GM19455 (cell line): ENCODE data around the gene UNC5C.
"Not testable (repeated sequence)": the region's sequence is repeated elsewhere in the genome, so short reads cannot be mapped to it uniquely, and the experiment has no call there.

Experiments
- ATAC-seq: cut with Tn5 transposase; IDR thresholded peaks from one replicate; pipeline ENCODE4 v1.9.1; 2021; ENCODE audit not compliant: unreplicated experiment

Gene UNC5C

GRCh38 chr4:95183656-95184408 lies 364.9 kb downstream of the UNC5C start:
- ATAC-seq = no peak

GRCh38 chr4:95181996-95182306 lies 366.8 kb downstream of the UNC5C start:
- no peak for ATAC-seq

- no peak for ATAC-seq
Observed at GRCh38 chr4:95181243-95181995, 367.4 kb downstream of the UNC5C start.

GRCh38 chr4:95180531-95181242 lies 368.1 kb downstream of the UNC5C start:
- ATAC-seq = no peak

- ATAC-seq = no peak
Observed at GRCh38 chr4:95178938-95179337, 369.8 kb downstream of the UNC5C start.

GRCh38 chr4:95171377-95171776 lies 377.4 kb downstream of the UNC5C start:
- ATAC-seq = not testable (repeated sequence)

GRCh38 chr4:95170176-95170575 lies 378.6 kb downstream of the UNC5C start:
- ATAC-seq = no peak

- ATAC-seq = no peak
Observed at GRCh38 chr4:95167805-95168204, 381.0 kb downstream of the UNC5C start.

- ATAC-seq = peak; percentile 84
Observed at GRCh38 chr4:95165926-95166524, 382.7 kb downstream of the UNC5C start.

- no peak for ATAC-seq
Observed at GRCh38 chr4:95162867-95163266, 385.9 kb downstream of the UNC5C start.

GRCh38 chr4:95161781-95162469 lies 386.8 kb downstream of the UNC5C start:
- ATAC-seq = no peak

- no peak for ATAC-seq
Observed at GRCh38 chr4:95159384-95159783, 389.4 kb downstream of the UNC5C start.

GRCh38 chr4:95158626-95159025 lies 390.1 kb downstream of the UNC5C start:
- ATAC-seq = no peak

GRCh38 chr4:95158045-95158444 lies 390.7 kb downstream of the UNC5C start:
- no peak for ATAC-seq

- ATAC-seq = no peak
Observed at GRCh38 chr4:95157596-95157995, 391.2 kb downstream of the UNC5C start.

- no peak for ATAC-seq
Observed at GRCh38 chr4:95156452-95156765, 392.4 kb downstream of the UNC5C start.

- no peak for ATAC-seq
Observed at GRCh38 chr4:95155759-95156451, 392.9 kb downstream of the UNC5C start.

- no peak for ATAC-seq
Observed at GRCh38 chr4:95153182-95153581, 395.6 kb downstream of the UNC5C start.

- ATAC-seq = no peak
Observed at GRCh38 chr4:95151255-95151654, 397.5 kb downstream of the UNC5C start.

GRCh38 chr4:95142932-95143331 lies 405.8 kb downstream of the UNC5C start:
- ATAC-seq = no peak

- no peak for ATAC-seq
Observed at GRCh38 chr4:95141361-95141760, 407.4 kb downstream of the UNC5C start.
